SK-N-SH (cell line): Measurements from ENCODE around the gene SCD.

Experiments
- FOXM1 ChIP-seq: IDR thresholded peaks from 2 replicates; pipeline ENCODE4 v1.4.0; 2012; ENCODE audit warnings: low read depth, mild to moderate bottlenecking
- JUND ChIP-seq: IDR thresholded peaks from 2 replicates; pipeline ENCODE4 v1.4.0; 2012
- MXI1 ChIP-seq: IDR thresholded peaks from 2 replicates; pipeline ENCODE4 v1.6.1; 2012; ENCODE audit warnings: mild to moderate bottlenecking, low read depth, low read length, improper control_type of control experiment
- NRF1 ChIP-seq: IDR thresholded peaks from 2 replicates; pipeline ENCODE4 v1.6.1; 2012; ENCODE audit warnings: low read depth, mild to moderate bottlenecking, low read length
- POLR2AphosphoS5 ChIP-seq: IDR thresholded peaks from 2 replicates; pipeline ENCODE4 v1.6.1; 2012; ENCODE audit warnings: low read depth, low read length
- RAD21 ChIP-seq: IDR thresholded peaks from 2 replicates; pipeline ENCODE4 v1.6.1; 2012; ENCODE audit warnings: mild to moderate bottlenecking, low read length
- RFX5 ChIP-seq: IDR thresholded peaks from 2 replicates; pipeline ENCODE4 v1.6.1; 2012; ENCODE audit warnings: mild to moderate bottlenecking, improper control_type of control experiment, low read length
- TCF12 ChIP-seq: IDR thresholded peaks from 2 replicates; pipeline ENCODE4 v1.4.0; 2012
- TF ChIP-seq, protein P1 (sequence below): fragments of 200-600 bp; sonication (generic); IDR thresholded peaks from 2 replicates; pipeline ENCODE4 v1.6.1; 2017; ENCODE audit warnings: antibody characterized with exemption, mild to moderate bottlenecking, moderate library complexity
- TF ChIP-seq, protein P2 (sequence below): fragments of 150-350 bp; IDR thresholded peaks from 2 replicates; pipeline ENCODE4 v1.6.1; 2017; ENCODE audit warnings: antibody characterized with exemption, low read length, low read depth, borderline replicate concordance
- TF ChIP-seq, protein P3 (sequence below): IDR thresholded peaks from 2 replicates; pipeline ENCODE4; 2012

DNA sequence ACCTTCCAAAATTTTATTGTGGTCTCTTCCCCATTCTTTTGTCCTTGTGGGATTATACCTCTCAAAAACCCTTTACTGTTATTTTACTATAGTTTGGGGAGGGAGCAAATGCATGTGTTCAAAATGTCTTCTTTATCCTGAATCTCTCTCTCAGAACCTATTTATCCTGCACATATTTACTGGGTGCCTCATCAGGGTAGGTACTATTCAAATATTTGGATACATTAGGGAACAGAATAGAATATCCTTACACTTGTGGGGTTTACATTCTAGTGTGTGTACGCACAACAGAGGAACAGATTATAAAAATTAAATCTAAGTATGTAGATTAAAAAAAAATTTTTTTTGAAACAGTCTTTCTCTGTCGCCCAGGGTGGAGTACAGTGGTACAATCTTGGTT, 48.6 kb downstream of the SCD start:
- TF ChIP-seq RFX5 (no peak), NRF1 (no peak), POLR2AphosphoS5 (no peak), JUND (no peak), MXI1 (no peak), RAD21 (no peak), FOXM1 (no peak), TCF12 (no peak)
- TF ChIP-seq, protein P1, sequence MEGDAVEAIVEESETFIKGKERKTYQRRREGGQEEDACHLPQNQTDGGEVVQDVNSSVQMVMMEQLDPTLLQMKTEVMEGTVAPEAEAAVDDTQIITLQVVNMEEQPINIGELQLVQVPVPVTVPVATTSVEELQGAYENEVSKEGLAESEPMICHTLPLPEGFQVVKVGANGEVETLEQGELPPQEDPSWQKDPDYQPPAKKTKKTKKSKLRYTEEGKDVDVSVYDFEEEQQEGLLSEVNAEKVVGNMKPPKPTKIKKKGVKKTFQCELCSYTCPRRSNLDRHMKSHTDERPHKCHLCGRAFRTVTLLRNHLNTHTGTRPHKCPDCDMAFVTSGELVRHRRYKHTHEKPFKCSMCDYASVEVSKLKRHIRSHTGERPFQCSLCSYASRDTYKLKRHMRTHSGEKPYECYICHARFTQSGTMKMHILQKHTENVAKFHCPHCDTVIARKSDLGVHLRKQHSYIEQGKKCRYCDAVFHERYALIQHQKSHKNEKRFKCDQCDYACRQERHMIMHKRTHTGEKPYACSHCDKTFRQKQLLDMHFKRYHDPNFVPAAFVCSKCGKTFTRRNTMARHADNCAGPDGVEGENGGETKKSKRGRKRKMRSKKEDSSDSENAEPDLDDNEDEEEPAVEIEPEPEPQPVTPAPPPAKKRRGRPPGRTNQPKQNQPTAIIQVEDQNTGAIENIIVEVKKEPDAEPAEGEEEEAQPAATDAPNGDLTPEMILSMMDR, result no peak
- TF ChIP-seq, protein P2, sequence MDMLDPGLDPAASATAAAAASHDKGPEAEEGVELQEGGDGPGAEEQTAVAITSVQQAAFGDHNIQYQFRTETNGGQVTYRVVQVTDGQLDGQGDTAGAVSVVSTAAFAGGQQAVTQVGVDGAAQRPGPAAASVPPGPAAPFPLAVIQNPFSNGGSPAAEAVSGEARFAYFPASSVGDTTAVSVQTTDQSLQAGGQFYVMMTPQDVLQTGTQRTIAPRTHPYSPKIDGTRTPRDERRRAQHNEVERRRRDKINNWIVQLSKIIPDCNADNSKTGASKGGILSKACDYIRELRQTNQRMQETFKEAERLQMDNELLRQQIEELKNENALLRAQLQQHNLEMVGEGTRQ, result no peak
- TF ChIP-seq, protein P3, sequence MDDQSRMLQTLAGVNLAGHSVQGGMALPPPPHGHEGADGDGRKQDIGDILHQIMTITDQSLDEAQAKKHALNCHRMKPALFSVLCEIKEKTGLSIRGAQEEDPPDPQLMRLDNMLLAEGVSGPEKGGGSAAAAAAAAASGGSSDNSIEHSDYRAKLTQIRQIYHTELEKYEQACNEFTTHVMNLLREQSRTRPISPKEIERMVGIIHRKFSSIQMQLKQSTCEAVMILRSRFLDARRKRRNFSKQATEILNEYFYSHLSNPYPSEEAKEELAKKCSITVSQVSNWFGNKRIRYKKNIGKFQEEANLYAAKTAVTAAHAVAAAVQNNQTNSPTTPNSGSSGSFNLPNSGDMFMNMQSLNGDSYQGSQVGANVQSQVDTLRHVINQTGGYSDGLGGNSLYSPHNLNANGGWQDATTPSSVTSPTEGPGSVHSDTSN, result no peak
